Liver (tissue), 3 donors: Measurements from ENCODE around the gene DIO2.

Experiments
- ATF3 ChIP-seq: IDR thresholded peaks from 2 replicates; pipeline ENCODE4 v1.6.1; 2016; ENCODE audit warnings: antibody characterized with exemption
- CTCF ChIP-seq: fragments of 150-350 bp; IDR thresholded peaks from 2 replicates; pipeline ENCODE4 v1.5.1; 2017; ENCODE audit warnings: improper control_type of control experiment, low read depth, low read length; ENCODE audit not compliant: missing input control
- GABPA ChIP-seq, 2 donors: IDR thresholded peaks in 1 of 2; conservative IDR thresholded peaks in 1 of 2; 2 replicates each; pipeline ENCODE4 v1.6.1; 2016; ENCODE audit warnings: antibody characterized with exemption in 2 of 2, mild to moderate bottlenecking in 1 of 2, moderate library complexity in 1 of 2
- JUND ChIP-seq, 2 donors: IDR thresholded peaks; 2 replicates each; pipeline ENCODE4 v1.6.1; 2016; ENCODE audit warnings: antibody characterized with exemption in 2 of 2
- RXRA ChIP-seq, 2 donors: IDR thresholded peaks; 2 replicates each; pipeline ENCODE4 v1.6.1; 2017 to 2018; ENCODE audit warnings: antibody characterized with exemption in 2 of 2, mild to moderate bottlenecking in 1 of 2
- SP1 ChIP-seq: IDR thresholded peaks from 2 replicates; pipeline ENCODE4 v1.6.1; 2018; ENCODE audit warnings: antibody characterized with exemption, mild to moderate bottlenecking
- YY1 ChIP-seq: IDR thresholded peaks from 2 replicates; pipeline ENCODE4 v1.6.1; 2016; ENCODE audit warnings: antibody characterized with exemption, mild to moderate bottlenecking
- ZBTB33 ChIP-seq: IDR thresholded peaks from 2 replicates; pipeline ENCODE4 v1.6.1; 2016; ENCODE audit warnings: antibody characterized with exemption
- TF ChIP-seq, protein P1 (sequence below): IDR thresholded peaks from 2 replicates; pipeline ENCODE4 v1.6.1; 2016; ENCODE audit warnings: antibody characterized with exemption
- donor health status: healthy.
- donor health status: healthy.

DNA sequence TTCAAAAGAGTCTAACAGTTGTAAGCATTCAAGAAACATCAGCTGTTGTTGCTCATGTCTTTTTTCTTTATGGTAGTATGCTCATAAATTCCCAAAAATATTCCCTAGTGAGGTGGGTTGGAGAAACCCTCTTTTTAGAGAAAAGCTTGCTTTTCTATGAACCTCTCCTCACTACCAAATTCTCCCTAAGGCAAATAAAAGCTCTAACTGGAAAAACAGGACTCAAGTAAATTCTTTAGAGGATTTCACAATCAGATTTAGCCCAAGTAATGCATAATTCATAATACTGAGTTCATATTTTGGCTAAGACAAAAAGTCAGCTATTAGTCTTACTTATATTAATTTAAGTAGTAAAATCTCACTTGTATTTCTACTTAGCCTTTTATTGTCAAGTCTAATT, 59.1 kb downstream of the DIO2 start:
- TF ChIP-seq CTCF, result no peak
- no peak for TF ChIP-seq JUND (IDR thresholded peaks at IDR 0.05)
- TF ChIP-seq GABPA (IDR thresholded peaks at IDR 0.05 in 1 of 2, conservative IDR thresholded peaks at IDR 0.05 in 1 of 2), result no peak
- TF ChIP-seq, protein P1, sequence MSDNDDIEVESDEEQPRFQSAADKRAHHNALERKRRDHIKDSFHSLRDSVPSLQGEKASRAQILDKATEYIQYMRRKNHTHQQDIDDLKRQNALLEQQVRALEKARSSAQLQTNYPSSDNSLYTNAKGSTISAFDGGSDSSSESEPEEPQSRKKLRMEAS, result no peak
- TF ChIP-seq ATF3, result no peak
- no peak for TF ChIP-seq YY1
- no peak for TF ChIP-seq ZBTB33
- no peak for TF ChIP-seq SP1
- no peak for TF ChIP-seq RXRA (IDR thresholded peaks at IDR 0.05)
